SIG-M5 treated with dmso at 0.1 percent for 504 hours (cell line): ENCODE data around the gene PIBF1.
"Not testable (repeated sequence)": the region's sequence is repeated elsewhere in the genome, so short reads cannot be mapped to it uniquely, and the experiment has no call there.

ENCODE experiments used
- DNase-seq: peaks from one replicate; lab custom pipeline; 2025; ENCODE audit not compliant: unreplicated experiment; lab: John Stamatoyannopoulos, UW

Gene PIBF1

DNA sequence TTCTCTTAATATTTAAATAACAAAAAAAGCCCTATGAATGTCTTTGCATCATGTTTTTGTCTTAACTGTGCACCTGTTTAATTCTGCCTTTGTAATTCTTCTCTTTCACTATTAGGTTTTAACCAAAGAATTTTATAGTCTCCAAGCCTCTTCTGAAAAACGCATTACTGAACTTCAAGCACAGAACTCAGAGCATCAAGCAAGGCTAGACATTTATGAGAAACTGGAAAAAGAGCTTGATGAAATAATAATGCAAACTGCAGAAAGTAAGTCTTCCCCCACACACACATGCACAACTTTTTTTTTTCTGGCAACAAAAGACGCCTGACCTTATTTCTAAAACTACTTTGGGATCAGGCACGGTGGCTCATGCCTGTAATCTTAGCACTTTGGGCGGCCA lies 126.5 kb downstream of the PIBF1 start:
- DNase-seq: no peak

DNA sequence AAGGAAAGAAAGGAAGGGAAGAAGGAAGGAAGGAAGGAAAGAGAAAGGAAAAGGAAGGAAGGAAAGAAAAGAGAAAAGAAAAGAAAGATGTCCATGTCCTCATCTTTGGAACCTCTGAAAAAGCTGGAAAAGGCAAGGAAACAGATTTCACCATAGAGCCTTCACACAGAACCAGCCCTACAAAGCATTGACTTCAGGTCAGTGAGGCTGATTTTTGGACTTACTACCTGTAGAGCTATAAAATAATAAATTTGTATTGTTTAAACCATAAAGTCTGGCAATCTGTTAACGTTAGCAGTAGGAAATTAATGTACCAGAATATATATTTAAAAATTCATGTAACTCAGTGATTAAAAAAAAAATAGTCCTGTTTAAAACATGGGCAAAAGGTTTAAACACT lies 130.0 kb downstream of the PIBF1 start:
- no peak for DNase-seq

DNA sequence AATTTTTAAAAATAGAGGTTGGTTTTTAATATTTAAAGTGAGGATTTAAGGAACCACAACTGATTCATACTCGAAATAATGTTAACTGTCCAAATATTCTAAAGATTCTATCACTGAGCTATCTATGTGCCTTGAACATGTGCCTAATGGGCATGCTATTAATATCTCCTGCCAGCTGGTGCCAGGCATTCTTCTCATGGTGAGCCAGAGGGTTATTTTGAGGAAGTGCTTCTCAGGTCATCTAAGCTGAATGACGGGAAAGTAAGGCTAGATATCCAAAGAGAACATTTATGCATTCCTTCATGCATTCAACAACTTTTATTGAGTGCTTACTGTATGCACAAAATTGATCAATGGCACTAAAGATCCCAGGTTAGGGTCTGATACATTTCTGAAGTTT lies 138.2 kb downstream of the PIBF1 start:
- no peak for DNase-seq

DNA sequence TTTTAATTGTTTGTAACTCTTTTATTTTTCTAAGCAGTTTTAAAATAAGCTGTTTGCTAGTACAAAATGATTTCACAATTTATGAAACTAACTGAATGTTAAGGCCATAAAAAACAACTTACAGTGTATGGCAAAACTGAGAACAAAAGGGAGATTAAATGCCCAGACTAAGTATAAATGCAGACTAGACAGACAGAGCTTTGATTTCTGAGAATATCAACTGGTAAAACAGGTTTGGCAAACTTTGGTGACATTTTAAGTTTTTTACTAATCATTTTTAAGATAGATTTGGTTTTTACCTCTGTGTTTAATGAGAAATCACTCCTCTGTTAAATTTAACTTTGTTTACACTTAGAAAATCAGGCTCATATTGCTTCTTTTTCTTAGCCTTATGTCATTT lies 149.4 kb downstream of the PIBF1 start:
- DNase-seq: no peak

DNA sequence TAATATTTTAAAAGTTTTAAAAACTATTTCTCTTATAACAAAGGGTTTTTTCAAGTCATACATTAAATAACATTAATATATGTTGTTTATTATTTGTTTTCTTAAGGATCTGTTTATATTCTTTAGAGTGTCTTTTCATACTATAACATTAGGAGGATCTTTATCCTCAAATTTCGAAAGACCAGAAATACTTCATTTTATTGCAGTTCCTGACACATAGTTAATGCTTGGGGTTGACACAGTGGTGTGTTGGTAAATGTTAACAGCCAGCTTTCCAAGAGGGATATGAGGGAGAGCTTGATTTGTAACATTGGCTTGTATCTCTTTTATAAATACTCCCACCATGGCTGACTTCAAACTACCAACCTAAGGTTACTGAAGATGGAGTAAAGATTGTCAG lies 150.3 kb downstream of the PIBF1 start:
- DNase-seq: no peak

DNA sequence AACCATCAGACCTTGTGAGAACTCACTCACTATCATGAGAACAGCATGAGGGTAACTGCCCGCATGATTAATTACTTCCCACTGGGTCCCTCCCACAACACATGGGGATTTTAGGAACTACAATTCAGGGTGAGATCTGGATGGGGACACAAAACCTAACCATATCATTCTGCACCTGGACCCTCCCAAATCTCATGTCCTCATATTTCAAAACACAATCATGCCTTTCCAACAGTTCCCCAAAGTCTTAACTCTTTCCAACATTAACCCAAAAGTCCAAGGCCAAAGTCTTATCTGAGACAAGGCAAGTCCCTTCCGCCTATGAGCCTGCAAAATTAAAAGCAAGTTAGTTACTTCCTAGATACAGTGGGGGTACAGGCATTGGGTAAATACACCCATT lies 164.3 kb downstream of the PIBF1 start:
- DNase-seq: not testable (repeated sequence)

DNA sequence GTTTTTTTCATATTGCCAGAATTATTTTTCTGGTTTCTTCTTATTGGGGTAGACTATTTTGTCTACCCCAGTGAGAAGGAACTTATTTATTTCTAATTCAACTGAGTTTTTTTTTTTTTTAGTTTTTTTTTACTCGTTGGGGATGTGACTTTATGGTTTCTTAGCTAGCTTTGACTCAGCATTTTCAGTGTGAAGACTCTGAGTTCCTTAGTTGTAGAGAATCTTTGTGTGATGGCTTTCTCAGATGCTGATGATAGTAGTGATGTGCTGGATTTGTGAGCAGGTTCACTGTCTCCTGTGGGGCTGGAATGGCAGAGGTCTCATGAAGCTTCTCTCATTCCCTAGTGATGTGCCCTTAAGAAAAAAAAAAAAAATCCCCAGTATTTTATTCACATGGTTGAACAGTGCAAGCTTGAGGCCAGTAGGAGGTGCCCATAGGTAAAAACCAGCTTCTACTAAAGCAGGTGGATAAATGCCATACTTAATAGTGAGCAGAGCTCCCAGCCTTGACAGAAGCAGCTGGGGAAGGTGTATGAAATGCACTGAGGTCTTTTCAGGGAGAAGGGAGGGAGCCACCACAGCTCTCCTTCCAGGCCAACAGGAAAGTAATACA lies 170.7 kb downstream of the PIBF1 start:
- no peak for DNase-seq

DNA sequence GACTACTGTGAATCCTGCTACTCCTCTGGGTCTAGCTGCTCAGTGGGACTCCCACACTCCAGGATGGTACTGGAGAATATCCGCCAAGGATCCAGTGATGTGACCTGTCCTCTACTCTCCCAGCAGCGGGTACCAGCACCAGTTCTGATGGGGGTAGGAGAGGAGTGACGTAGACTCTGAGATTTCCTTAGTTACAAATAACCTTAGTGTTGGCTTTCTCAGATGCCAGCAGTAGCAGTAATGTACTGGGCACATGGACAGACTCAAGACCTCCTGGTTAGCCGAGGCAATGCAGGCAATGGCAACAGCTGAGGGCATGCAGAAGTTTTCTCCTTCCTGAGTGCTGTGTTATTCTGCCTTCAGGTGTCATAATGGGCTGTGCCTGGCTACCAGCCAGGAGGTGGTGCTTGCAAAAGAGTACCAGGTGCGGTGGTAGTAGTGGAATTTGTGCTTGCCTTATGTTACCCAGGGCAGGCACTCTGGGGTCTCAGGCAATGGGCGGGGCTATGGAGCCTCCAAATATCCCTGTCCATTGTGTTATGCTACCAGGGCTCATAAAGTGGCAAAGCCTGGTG lies 171.5 kb downstream of the PIBF1 start:
- no peak for DNase-seq

DNA sequence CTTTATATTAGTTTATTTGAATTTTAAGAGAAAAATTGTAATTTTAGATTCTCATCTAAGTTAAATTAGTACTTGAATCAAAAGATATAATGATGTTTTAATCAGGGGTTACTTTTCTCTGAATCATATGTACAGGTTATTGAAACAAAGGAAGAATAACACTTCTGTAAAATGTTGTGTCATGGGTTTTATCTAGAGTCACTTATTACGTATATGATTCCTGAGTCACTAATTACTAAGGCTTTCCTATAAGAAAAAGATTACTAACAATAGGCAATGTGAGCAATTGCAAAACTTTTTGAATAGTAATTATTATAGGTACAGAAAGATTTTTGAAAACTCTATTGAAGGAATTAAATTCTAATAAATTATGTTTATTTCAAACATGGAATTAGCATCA lies 177.7 kb downstream of the PIBF1 start:
- DNase-seq: no peak

DNA sequence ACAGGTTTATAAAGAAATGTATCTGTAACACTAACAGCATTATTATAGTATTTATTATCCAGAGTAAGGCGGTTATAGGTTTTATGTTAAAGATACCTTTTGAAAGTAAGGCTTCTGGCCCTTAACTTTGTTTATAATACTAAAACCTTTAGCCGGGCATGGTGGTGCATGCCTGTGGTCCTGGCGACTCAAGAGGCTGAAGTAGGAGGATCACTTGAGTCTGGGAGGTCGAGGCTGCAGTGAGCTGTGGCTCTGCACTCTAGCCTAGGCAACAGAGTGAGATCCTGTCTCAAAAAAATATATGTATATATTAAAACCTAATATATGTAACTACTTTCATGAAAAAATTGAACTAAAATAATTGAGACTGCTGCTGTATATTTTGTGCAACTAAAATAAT lies 178.2 kb downstream of the PIBF1 start:
- no peak for DNase-seq

DNA sequence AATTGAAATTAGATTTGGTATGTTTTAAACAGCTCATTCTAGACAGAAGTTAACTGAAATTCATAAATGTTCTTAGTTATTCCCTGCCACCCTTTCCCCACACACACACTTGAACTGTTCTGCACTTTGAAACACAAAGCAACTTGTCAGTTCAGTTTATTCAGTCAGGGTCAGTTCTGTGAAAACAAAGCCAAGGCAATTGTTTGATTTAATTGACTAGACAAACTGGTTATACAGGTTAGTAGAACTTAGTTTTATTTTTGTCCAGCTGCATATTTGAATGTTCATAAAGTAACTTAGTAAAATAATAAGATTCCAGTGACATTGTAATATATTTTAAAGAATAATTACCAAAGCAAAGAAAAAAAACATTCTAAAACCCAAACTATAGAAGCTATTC lies 178.6 kb downstream of the PIBF1 start:
- DNase-seq: no peak

DNA sequence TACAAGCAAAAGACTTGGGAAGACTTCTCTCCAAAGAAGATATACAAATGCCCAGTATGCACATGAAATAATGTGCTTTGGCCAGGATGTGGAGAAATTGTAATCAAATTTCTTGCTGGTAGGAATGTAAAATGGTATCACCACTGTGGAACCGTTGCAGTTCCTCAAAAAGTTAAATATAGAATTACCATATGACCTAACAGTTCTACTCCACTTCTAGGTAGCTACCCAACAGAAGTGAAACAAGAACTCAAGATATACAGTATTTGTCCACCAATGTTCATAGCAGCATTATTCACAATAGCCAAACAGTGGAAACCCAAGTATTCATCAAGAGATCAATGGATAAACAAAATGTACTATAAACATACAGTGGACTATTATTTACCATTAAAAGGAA lies 181.8 kb downstream of the PIBF1 start:
- peak; percentile 75 for DNase-seq

DNA sequence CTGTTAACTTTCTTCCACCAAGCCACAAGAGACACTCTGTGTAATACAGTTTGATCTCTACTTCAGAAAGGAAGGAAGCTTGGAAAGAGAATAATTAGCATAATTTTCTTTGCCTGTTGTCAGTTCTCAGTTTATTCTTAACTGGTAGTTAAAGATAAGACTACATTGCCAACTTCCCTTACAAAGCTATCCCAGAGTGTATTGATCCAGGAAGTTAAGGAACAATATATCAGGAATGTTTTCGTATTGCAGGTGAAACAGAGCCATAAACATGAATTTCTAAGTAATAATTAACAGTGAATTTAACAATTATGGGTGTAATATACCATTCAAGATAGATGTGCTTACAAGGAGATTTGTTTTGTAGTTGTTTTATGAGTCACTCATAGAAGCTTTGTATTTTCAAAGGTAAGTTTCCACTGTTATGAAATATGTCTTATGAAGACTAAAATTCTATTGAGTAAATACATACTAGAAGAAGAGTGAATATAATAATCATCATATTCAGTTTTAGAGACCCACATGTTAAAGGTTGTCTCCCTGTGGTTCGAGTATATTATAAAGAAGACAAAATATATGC lies 188.5 kb downstream of the PIBF1 start:
- DNase-seq: no peak

DNA sequence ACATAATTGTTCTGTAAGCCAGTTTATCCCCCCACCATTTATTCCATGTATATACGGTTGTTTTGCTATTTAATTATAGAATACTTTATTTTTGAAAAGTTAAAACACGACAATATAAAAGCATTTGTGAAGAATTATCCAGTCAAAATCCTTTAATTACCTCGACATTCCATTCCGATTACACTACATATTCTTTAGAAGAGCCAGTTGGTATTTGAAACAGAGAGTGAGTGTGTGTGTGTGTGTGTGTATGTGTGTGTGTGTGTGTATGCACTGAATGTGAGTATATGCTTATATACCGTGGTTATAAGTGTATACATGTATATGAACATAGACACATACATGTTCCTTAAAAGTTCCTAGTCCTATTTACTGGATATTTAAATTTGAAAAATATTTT lies 189.0 kb downstream of the PIBF1 start:
- DNase-seq: no peak

DNA sequence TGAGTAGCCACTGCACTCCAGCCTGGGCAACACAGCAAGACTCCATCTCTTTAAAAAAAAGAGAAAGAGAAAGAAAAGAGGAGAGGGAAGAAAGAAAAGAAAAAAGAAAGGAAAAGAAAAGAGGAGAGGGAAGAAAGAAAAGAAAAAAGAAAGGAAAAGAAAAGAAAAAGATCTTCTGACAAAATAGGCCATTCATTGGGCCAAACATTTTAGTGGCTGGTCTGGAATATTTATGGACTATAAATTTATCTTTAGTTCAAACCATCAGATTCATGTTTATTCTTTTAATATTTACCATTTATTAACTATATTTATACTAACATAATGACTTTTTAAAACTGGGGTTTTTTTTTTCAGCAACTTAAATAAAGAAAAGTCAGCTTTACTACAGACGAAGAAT lies 191.3 kb downstream of the PIBF1 start:
- no peak for DNase-seq

DNA sequence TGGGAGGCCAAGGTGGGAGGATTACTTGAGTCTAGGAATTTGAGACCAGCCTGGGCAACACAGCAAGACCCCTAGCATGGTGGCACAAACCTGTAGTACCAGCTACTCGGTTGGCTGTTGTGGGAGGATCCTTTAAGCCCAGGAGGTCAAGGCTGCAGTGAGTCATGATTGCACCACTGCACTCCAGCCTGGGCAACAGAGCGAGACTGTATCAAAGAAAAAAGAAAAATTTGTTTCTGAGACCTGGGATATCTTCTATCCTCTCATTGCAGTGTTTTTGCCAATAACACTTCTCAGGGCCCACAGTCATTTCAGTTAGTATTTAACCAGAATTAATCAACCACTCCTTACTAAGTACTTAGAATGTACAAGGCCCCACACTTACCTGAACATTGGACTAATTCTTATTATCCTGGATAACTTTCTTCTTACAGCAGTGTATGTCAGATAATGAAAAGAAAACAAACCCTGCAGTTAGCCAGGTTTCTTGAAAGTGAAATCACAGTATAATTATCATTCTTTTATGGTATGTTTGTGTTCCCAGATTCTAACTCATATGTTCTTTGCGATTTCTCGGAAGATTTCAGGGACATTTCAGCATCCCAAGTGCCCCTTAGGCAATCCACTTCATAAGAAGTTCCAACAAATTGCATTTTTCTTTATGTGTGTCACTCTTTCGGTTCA lies 201.3 kb downstream of the PIBF1 start:
- no peak for DNase-seq

DNA sequence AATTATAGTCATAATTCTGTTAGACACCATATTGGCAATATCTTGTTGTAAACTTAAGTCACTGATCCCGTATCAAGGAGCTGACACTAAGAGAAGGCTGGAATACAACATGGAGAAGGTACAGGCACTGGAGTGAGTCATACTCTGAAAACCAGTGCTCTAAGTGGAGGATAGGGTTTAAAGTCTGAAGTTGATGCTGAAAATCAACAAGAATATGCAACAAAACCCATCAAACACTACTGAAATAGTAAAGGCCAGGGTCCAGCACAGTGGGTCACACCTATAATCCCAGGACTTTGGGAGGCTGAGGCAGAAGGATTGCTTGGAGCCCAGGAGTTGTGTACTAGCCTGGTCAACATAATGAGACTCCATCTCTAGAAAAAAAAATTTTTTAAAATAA lies 203.7 kb downstream of the PIBF1 start:
- no peak for DNase-seq

DNA sequence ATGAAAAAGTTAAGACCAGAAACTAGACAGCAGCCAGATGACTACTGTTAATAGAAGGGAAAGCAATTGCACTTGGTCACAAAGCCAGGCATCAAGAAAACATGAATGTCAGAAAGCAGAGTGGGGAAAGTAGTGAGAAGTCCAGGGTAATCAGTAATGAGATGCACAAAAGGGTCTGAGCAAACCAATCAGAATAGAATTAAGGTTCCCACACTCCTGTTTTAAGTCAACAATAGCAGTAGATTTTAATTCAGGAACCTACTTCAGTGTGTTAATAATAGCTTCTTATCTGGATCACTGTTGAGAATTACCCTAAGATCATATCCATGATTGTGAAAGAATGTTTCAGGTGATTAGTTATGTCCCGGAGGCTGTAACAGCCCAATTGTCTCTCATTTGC lies 204.3 kb downstream of the PIBF1 start:
- no peak for DNase-seq

DNA sequence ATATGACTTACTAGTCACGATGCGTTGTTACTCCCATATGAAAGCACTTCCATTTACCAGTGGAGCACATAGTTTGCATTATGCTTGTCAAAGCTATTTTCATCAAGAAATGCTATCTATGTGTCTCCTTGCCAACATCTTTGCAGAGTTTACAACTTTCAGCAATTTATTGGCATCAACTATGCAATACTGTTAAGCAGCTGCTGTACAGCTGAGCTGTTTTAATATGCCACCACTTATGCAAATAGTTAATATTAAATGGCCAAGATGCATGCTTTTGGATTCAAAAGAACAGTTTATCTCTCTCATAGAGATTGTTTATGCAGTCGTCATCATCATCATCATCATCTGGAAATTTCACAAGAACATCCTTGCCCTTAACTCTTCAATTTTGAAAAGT lies 209.0 kb downstream of the PIBF1 start:
- DNase-seq: no peak

DNA sequence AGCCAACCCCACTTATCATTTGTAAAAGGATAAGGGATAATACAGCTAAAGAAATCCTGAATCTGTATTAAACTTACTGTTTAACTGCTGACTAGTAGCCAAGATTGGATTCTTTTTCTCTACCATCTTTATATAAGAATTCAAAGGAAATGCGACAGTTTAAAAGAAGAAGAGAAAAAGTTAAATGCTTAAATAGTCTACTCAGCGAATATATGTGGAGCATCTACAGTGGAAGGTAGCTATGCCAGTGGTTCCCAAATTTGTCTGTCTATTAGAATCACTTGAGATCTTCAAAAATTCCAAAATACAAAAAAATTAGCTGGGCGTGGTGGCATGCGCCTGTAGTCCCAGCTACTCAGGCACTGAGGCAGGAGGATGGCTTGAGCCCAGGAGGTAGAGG lies 216.1 kb downstream of the PIBF1 start:
- DNase-seq: no peak

DNA sequence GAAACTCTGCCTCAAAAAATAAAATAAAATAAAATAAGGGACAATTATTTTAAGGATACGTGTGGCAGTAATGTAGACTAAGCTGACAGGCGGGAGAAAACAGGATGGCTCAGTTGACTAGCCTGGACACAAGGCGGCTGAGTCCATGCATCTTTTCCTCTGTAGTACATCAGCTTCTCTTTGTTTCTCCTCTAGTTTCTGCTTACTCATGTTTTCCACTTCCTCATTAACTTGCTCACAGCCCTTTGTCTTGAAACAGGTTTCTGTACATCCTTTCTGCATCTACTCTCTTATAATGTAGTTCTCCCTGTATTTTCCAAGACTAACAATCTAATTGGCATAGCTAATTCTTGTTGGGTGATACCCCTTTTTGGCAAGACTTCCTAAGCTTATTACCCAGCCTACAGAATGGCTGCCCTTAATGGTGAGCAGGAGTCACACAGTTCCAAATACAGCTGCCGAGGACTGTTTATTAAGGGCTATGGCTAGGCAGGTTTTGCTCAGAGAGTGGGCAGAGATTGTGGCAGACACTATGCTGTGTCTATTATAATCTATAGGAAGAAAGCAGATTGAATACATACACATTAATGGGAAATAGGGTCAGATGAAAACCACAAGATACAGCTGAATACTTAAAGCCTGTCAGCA lies 218.2 kb downstream of the PIBF1 start:
- peak; percentile 83 for DNase-seq

DNA sequence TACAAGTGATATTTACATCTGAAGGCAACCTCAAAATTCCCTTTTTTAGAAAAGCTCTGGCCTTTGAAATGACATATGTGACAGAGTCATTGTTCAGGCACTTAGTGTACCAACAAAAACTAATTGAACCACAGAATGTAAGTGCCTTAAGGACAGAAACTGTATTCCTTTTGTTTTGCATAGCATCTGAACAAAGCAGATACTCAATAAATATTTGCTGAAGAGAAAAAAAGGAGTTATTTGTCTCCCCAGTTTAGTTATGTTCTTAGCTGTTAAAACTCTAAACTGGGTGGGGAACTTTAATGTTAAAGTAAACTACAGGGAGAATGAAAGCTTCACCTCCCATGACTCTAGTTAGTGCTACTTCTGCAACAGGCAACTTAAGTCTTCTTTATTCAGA lies 220.0 kb downstream of the PIBF1 start:
- no peak for DNase-seq
